Liver (tissue), 3 donors: ENCODE results near the gene EPB41L2.

Source experiments
- CTCF ChIP-seq: fragments of 150-350 bp; IDR thresholded peaks from 2 replicates; pipeline ENCODE4 v1.5.1; 2017; ENCODE audit warnings: improper control_type of control experiment, low read depth, low read length; ENCODE audit not compliant: missing input control
- EGR1 ChIP-seq, 2 donors: IDR thresholded peaks; 2 replicates each; pipeline ENCODE4 v1.6.1; 2016 to 2018; ENCODE audit warnings: antibody characterized with exemption in 2 of 2, low read depth in 2 of 2
- FOXA1 ChIP-seq: IDR thresholded peaks from 2 replicates; pipeline ENCODE4 v1.6.1; 2016; ENCODE audit warnings: antibody characterized with exemption
- MAX ChIP-seq: IDR thresholded peaks from 2 replicates; pipeline ENCODE4 v1.6.1; 2016; ENCODE audit warnings: antibody characterized with exemption
- SP1 ChIP-seq: IDR thresholded peaks from 2 replicates; pipeline ENCODE4 v1.6.1; 2018; ENCODE audit warnings: antibody characterized with exemption, mild to moderate bottlenecking
- TAF1 ChIP-seq: conservative IDR thresholded peaks from 2 replicates; pipeline ENCODE4 v1.6.1; 2016; ENCODE audit warnings: antibody characterized with exemption, mild to moderate bottlenecking
- donor health status: healthy.
- donor health status: healthy.

GRCh38 chr6:131043902-131044447 lies 19.1 kb downstream of the EPB41L2 start:
- no peak for TF ChIP-seq MAX
- TF ChIP-seq TAF1, result no peak
- no peak for TF ChIP-seq CTCF
- no peak for TF ChIP-seq SP1
- no peak for TF ChIP-seq EGR1 (IDR thresholded peaks at IDR 0.05; ENCODE audit: low read depth in 2 of 2)
- no peak for TF ChIP-seq FOXA1
